ENCODE measurements around the gene ICOS.

- no peak for TF ChIP-seq CTCF (IDR thresholded peaks at IDR 0.05; ENCODE audit: low read length)
- no peak for TF ChIP-seq EZH2phosphoT487 (IDR thresholded peaks at IDR 0.05; ENCODE audit: low read length)
- TF ChIP-seq EZH2 (optimal IDR thresholded peaks at IDR 0.05; ENCODE audit: low read depth, low read length) = no peak
Observed at GRCh38 chr2:204000446-204000845, 63.9 kb downstream of the ICOS start.

All from MM.1S (cell line).